Activated CD8-positive, alpha-beta memory T cell treated with anti-CD3 and anti-CD28 coated beads for 36 hours (primary cell): ENCODE measurements around the gene CYP27C1. TPM values are rescaled to one million over a fixed set of nuclear protein-coding genes. Genes with fewer than 3 reads are reported as not detected.

Source experiments
- CTCF ChIA-PET: fragments of 350-600 bp; sonication (Branson Sonifier 250); formaldehyde crosslinking; loops from one replicate; lab custom pipeline; 2021; ENCODE audit warnings: antibody characterized with exemption; lab: Charles Lee
- POLR2A ChIA-PET: fragments of 350-600 bp; sonication (Branson Sonifier 250); formaldehyde crosslinking; loops from one replicate; lab custom pipeline; 2021; ENCODE audit warnings: antibody characterized with exemption; lab: Charles Lee
- total RNA-seq, 2 experiments: library from RNA; stranded (reverse); gene quantifications; one replicate each; pipeline ENCODE4 v1.2.3, GENCODE V29; 2021

CYP27C1 gene
- total RNA-seq, 2 experiments from 2014 or later = 0.08 TPM; not detected in 1

DNA sequence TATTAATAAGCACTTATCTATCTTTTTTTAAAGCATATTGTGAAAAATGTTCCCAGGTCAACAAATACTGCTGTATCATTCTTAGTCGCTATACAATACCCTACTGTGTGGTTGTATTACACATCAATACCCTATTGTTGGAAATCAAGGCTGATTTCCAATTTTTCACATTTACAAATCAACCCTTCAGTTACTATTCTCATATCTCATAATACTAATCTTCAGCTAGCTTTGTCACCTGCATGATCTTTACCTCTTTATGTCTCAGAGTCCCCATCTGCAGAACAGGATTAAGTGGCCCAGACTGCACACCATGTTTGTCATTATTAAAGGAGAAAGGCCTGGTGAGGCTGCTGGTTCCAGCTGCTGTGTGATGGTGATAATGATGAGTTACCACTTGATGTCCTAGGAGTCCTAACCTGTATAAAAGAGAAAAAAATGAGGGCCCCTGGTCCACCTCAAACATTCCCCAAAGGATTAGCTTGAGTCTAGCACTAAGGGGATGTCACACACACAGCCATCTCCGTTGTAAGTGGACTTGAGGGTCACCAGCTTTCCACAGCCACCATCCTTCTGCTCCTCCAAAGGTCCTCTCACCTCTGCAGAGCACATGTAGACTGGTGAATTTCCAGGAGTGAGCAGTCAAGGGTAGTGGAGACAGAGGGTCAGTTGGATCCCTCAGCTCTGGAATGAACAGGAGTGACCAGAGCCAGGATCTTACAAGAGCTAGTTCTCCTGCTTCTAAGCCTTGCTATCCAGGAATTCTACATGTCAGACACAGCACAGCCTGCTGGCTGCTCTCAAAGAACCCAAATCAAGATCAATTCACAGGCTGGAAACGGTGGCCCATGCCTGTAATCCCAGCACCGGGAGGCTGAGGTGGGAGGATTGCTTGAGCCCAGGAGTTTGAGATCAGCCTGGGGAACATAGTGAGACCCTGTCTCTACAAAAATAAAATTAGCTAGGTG is 77.2 kb downstream of the CYP27C1 start:
- ChIA-PET CTCF (no interaction called here), POLR2A (no interaction called here)

GRCh38 chr2:127140538-127140937 is 79.6 kb downstream of the CYP27C1 start:
- ChIA-PET POLR2A (no interaction called here), CTCF (interaction anchor here (1.4 kb wide), 1 partner anchor 73 kb away, joined by 5 read pairs; no protein-coding TSS in a partner anchor)

DNA sequence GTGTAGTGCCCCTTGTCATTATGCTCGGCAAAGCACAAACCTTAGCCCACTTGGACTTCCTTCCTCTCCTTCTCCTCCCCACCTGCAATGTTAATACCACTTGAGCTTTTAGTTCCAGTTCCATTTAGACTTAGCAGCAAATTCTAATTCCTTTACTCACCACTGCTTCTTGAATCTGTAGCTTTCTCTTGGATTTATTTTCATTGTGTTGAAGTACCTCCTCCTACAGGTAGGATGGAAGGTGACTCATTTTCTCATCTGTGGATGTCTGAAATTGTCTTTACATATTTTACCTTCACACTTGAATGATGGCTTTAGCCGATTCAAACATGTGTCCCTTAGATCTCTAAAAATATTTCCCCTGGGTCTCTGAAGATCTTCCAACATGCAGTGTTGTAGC is 80.3 kb downstream of the CYP27C1 start:
- POLR2A ChIA-PET = no interaction called here
- CTCF ChIA-PET = no interaction called here

- POLR2A ChIA-PET = no interaction called here
Measured at GRCh38 chr2:127138281-127138680, 81.8 kb downstream of the CYP27C1 start.

GRCh38 chr2:127137741-127138140 is 82.4 kb downstream of the CYP27C1 start:
- ChIA-PET POLR2A (no interaction called here), CTCF (no interaction called here)

More at GRCh38 chr2:127138281-127138680, 81.8 kb downstream of the CYP27C1 start:
- CTCF ChIA-PET = no interaction called here

- POLR2A ChIA-PET = no interaction called here
Measured at GRCh38 chr2:127137225-127137624, 82.9 kb downstream of the CYP27C1 start.

DNA sequence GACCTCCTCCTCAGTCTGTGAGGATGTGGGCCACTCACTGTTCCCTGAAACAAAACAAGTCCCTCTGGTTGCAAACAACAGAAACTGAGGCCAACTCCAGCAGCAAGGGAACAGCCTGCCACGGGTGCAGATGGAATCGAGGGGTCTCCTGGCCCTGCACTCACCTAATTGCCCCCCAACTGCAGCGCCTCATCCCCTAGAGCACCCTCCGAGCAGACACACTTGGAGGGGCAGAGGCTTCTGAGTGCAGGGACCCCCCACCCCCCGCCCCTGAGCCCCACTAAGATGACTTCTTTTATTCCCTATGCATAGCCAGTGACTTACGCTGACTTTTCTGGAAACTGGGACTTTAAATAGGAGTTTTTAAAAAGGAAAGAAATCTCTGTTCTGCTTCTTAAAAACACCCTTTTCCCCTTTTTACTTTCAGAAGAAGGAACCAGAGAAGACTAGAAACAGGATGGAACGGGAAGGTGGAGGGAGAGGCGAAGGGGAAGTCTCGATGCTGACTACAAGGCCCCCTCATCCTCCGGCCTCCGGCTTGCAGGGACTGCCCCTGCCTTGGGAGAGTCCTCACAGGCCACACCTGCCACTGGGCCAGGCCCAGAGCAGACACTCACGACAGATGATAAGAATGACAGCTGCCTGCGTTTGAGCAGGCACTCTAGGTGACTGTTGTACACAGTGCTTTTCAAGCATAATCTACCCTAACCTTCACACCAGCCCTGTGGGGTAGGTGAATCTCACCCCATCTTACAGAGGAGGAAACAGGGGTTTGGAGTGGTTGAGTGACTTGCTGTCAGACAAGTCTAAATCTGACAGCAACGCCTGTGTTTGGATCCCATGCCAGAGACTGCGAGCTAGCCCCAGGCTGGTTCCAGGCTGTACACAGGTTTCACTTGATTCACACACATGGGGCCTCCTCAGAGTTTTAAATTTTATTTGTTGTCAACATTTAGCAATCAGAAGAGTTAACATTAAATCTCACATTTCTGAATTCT is 85.0 kb downstream of the CYP27C1 start:
- CTCF ChIA-PET = no interaction called here
- POLR2A ChIA-PET = no interaction called here

More at GRCh38 chr2:127137225-127137624, 82.9 kb downstream of the CYP27C1 start:
- CTCF ChIA-PET = no interaction called here

DNA sequence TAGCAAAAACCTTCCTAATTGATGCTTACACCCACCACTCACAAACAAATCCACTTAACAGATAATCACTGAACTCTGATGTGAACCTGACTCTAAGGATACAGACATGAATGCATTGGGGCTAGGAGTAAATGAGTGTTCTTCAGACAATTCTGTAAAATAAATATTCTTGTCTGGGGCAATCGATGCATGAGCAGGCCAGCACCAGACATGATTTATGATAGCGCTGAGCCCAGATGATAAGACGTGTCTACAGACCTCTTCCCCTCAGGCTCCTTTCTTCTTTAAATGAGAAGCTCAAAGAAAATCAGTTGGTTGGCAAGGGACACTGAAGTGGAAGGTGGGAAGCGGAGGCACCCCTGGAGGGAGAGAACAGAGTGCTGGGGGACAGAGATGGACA is 85.9 kb downstream of the CYP27C1 start:
- ChIA-PET CTCF (no interaction called here), POLR2A (no interaction called here)

Other genes starting within 250 kb of the CYP27C1 start
- gene BIN1, start 113.1 kb downstream of the CYP27C1 start, total RNA-seq = 10 to 100 TPM; 82.9 to 83.8 TPM
- 10 to 100 TPM; 56.3 to 57.7 TPM for gene ERCC3, start 73.8 kb upstream of the CYP27C1 start, total RNA-seq
- 10 to 100 TPM; 48.4 to 49.5 TPM for gene MAP3K2, start 167.7 kb upstream of the CYP27C1 start, total RNA-seq
- under 1 TPM in 1 of 2 experiments, not detected in 1; 0.36 TPM for gene PROC, start 198.1 kb upstream of the CYP27C1 start, total RNA-seq